Central memory CD4-positive, alpha-beta T cell (primary cell): ENCODE results near the gene UQCR11.

ENCODE experiments used
- DNase-seq: peaks from one replicate; pipeline ENCODE4 v3.0.0; 2022

The UQCR11 gene

GRCh38 chr19:1634938-1635243, 29.6 kb upstream of the UQCR11 start:
- DNase-seq = no peak

GRCh38 chr19:1634242-1634937, 29.1 kb upstream of the UQCR11 start:
- no peak for DNase-seq

GRCh38 chr19:1633269-1633826, 28.1 kb upstream of the UQCR11 start:
- DNase-seq = no peak

- no peak for DNase-seq
These were observed 27.4 kb upstream of the UQCR11 start for GRCh38 chr19:1632462-1633268.

- no peak for DNase-seq
These were observed 26.4 kb upstream of the UQCR11 start for GRCh38 chr19:1631557-1632100.

GRCh38 chr19:1630811-1631210, 25.5 kb upstream of the UQCR11 start:
- DNase-seq = no peak

- DNase-seq = no peak
These were observed 24.8 kb upstream of the UQCR11 start for GRCh38 chr19:1630012-1630411.

GRCh38 chr19:1629256-1629808, 24.1 kb upstream of the UQCR11 start:
- no peak for DNase-seq

DNA sequence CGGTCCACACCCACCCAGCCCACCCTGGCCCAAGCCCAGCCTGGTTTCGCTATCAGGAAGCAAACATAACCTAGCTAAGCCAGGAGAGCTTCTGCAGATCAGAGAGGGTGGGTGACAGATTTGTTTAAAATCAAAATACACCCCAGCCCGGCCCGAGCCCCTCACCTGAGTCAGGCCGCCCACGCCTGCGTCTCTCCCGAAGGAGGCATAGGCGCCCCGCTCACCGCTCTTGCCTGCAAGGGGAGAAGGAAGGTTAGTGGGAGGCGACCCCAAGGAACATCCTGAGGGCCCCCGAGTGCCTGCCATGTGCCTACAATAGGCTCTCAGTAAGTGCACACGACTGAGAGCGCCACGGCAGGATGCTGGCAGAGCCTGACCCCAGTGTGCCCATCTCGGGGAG, 21.9 kb upstream of the UQCR11 start:
- DNase-seq = no peak

DNA sequence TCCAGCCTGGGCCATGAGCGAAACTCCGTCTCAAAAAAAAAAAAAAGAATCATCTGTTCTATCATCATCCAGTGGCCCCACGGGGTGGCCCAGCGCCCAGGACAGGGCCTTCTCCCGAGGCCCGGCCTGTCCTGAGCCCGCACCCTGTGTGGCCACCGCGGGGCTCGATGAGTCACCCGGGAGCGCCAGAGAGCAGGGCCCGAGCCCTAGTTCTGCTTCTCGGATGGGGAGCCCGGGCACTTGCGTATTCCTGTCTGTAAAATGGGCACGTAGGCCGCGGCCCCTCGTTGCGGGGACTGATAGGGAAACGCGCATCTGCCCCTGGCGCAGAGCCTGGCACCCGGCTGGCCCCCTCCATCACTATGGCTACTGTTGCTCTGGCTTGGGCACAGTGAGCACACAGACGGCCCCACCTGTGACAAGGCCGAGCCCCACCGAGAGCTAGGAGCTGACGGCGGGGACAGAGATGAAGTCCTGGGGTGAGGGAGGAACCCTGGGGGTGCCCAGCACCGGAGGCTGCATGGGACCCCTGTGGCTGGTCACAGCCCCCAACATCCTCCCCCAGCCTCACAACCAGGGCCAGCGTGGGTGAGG, 21.3 kb upstream of the UQCR11 start:
- no peak for DNase-seq

DNA sequence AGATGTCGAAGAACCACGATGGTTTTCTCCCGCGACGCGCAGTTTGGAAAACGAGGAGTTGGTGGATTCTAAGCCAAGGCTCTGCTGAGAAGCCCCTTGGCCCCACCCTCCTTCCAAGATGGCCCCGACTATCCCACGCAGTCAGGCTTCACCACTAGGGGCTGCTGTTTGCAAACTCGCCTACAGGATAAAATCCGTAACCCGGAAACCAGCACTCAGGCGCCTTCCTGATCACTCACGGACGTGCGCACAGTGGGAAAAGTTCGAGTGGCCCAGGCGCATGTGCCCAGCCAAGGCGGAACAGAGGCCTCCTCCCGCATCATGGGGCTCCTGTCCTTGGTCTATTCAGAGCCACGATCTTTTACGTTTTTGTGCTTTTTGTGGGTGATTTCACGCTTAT, 19.2 kb upstream of the UQCR11 start:
- DNase-seq = peak; percentile 25

- no peak for DNase-seq
These were observed 17.3 kb upstream of the UQCR11 start for GRCh38 chr19:1622541-1622940.

GRCh38 chr19:1622007-1622406, 16.7 kb upstream of the UQCR11 start:
- no peak for DNase-seq

DNA sequence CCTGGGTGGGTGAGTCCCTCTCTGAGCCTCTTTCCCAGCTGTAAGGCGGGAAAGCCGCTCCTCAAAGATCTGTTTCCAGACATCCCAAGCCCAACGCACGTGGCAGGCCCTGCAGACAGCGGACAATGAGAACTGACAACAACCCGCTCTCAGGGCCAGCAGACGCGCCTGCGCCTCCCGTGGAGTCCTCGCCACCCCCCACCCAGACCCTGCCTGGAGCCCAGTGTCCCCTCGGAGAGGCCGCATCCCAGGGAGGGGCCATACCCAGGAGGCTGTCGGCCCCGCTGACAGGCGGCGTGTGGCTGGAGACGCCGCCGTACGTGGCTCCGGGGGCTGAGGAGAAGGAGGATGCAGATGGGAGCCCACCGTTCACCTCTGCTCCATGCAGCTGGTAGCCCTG, 16.3 kb upstream of the UQCR11 start:
- DNase-seq = no peak

- DNase-seq = no peak
These were observed 15.8 kb upstream of the UQCR11 start for GRCh38 chr19:1621021-1621420.

DNA sequence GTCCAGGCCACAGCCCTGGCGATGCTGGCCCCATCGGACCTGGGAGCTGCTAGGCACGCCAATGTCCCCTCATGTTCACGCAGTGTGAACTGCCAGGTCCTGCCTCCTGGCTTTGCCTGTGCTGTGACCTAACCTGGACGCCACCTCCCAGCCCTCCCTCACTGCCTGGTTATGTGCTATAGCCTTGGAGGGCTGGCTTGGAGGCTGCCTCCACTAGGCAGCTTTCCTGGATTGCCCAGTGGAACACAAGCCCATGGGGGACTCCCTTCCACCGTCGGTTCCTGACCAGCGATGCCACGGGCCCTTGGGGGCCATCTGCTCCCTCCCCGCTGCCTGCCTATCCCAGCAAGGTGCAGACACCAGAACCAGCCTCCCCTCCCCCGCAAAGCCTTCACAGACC, 15.2 kb upstream of the UQCR11 start:
- DNase-seq = no peak

DNA sequence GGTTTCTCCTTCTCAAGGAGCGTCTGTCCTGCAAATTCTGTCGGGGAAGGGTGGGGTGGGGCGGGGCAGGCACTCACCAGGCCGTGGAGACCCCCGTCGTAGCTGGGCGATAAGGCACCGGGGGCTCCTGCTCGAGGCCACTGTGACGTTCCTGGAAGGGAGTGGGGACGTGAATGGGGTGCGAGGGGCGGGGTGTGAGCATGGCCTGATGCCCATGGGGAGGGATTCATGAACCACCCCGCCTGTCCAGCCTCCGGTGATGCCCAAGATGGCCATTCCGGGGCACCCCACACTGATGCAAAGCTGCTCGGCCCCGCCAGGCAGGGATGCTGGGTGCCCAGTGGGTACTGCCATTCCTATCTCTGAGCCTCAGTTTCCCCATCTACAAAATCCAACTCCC, 14.4 kb upstream of the UQCR11 start:
- no peak for DNase-seq

DNA sequence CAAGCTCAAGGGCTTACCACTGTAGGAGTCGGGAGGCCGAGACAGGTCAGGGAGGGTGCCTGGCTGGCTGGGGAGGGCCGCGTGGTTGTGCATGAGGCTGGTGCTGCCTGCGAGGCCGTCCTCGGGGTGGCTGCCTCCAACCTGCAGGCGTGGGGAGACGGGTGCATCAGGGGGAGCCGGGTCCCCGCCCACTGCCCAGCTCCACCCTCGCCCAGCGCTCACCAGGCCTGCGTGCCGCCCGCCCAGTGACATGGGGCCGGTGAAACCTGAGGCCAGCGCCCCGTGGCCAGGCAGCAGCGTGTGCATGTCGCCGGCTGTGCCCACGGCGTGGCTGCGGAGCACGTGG, 13.8 kb upstream of the UQCR11 start:
- no peak for DNase-seq

- no peak for DNase-seq
These were observed 13.2 kb upstream of the UQCR11 start for GRCh38 chr19:1618157-1619093.

GRCh38 chr19:1616875-1617274, 11.6 kb upstream of the UQCR11 start:
- DNase-seq = no peak

GRCh38 chr19:1616396-1616795, 11.1 kb upstream of the UQCR11 start:
- no peak for DNase-seq

GRCh38 chr19:1615156-1615765, 10.0 kb upstream of the UQCR11 start:
- no peak for DNase-seq
